ENCODE data around the gene HEATR5A.

GRCh38 chr14:31255286-31255685 lies 165.1 kb downstream of the HEATR5A start:
- TF ChIP-seq EZH2 (IDR thresholded peaks at IDR 0.05; ENCODE audit: low read depth, unreplicated experiment) (no peak), CTCF (conservative IDR thresholded peaks at IDR 0.05; ENCODE audit: low read depth in 2 of 2) (no peak), CREB1 (CRISPR knock-in tag; IDR thresholded peaks at IDR 0.05; ENCODE audit: low read depth) (no peak)
- TF ChIP-seq, protein P1, sequence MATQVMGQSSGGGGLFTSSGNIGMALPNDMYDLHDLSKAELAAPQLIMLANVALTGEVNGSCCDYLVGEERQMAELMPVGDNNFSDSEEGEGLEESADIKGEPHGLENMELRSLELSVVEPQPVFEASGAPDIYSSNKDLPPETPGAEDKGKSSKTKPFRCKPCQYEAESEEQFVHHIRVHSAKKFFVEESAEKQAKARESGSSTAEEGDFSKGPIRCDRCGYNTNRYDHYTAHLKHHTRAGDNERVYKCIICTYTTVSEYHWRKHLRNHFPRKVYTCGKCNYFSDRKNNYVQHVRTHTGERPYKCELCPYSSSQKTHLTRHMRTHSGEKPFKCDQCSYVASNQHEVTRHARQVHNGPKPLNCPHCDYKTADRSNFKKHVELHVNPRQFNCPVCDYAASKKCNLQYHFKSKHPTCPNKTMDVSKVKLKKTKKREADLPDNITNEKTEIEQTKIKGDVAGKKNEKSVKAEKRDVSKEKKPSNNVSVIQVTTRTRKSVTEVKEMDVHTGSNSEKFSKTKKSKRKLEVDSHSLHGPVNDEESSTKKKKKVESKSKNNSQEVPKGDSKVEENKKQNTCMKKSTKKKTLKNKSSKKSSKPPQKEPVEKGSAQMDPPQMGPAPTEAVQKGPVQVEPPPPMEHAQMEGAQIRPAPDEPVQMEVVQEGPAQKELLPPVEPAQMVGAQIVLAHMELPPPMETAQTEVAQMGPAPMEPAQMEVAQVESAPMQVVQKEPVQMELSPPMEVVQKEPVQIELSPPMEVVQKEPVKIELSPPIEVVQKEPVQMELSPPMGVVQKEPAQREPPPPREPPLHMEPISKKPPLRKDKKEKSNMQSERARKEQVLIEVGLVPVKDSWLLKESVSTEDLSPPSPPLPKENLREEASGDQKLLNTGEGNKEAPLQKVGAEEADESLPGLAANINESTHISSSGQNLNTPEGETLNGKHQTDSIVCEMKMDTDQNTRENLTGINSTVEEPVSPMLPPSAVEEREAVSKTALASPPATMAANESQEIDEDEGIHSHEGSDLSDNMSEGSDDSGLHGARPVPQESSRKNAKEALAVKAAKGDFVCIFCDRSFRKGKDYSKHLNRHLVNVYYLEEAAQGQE (IDR thresholded peaks at IDR 0.05; ENCODE audit: unreplicated experiment) = no peak

Measured in GM23338 (cell line).